ENCODE data around the gene ARHGEF28. TPM values are rescaled to one million over a fixed set of nuclear protein-coding genes. Genes with fewer than 3 reads are reported as not detected.

The ARHGEF28 gene
- total and polyA plus RNA-seq, 10 of the 15 experiments (the other 5 are each of a cell fraction or from before 2014, with no cell fraction given), result 0.10 to 0.72 (median 0.22) TPM; not detected in 2

DNA sequence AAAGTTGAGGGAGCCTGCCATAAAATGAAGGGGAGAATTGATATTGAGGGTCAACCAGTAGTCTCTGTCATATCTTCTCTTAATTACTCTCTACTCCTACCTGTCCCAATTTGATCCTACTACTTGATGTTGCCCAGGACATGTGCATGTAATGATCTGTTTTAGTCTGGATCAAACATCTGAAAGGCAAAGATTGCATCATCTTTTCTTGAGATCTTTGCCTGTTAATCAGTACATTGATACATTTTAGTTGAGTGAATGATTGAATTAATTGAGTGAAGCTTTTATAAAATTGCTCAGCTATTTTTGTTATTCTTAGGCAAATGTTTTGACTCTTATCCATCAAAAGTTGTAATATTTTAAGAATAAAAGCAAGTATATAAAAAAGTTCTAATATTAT lies 21.7 kb downstream of the ARHGEF28 start:
- no peak overlapping the region for H3K9ac ChIP-seq (ENCODE audit: control insufficient read depth, insufficient read depth, low read length)
- BruUV-seq (replicated peaks), result no TSS peak
- no peaks in the 10 kb centered on the region for H3K9me3 ChIP-seq (replicated peaks; ENCODE audit: control insufficient read depth, insufficient read depth, low read length)
- TF ChIP-seq REST (IDR thresholded peaks at IDR 0.05; ENCODE audit: low read depth, low read length), result no peak
- TF ChIP-seq CBFB (IDR thresholded peaks at IDR 0.05; ENCODE audit: low read depth), result no peak
- no peak for TF ChIP-seq SMAD5 (IDR thresholded peaks at IDR 0.05; ENCODE audit: low read depth)
- TF ChIP-seq MTA3 (IDR thresholded peaks at IDR 0.05; ENCODE audit: borderline replicate concordance, low read length), result no peak
- TF ChIP-seq KDM1A (IDR thresholded peaks at IDR 0.05; ENCODE audit: borderline replicate concordance), result no peak
- no peak for TF ChIP-seq CHD2 (IDR thresholded peaks at IDR 0.05; ENCODE audit: borderline replicate concordance, low read depth, low read length)
- H3K4me3 ChIP-seq, result no peak overlapping the region
- H3K79me2 ChIP-seq (ENCODE audit: control insufficient read depth, insufficient read depth, low read length), result no peaks in the 10 kb centered on the region
- intact Hi-C loops (cut with micrococcal nuclease; ENCODE audit: unreplicated experiment) (no loop called here), in situ Hi-C loops (cut with MboI) (no loop called here)
- H3K4me2 ChIP-seq (ENCODE audit: control insufficient read depth, insufficient read depth), result no peak overlapping the region
- ChIA-PET CTCF (no interaction called here), RAD21 (ENCODE audit: unreplicated experiment) (interaction anchor here (1.1 to 1.4 kb wide), 2 partner anchors 15 to 31 kb away, joined by 3 to 4 read pairs; no protein-coding TSS in a partner anchor), SMC1A (ENCODE audit: uncharacterized antibody, unreplicated experiment) (interaction anchor here (1.4 kb wide), 1 partner anchor 10 kb away, joined by 4 read pairs; no protein-coding TSS in a partner anchor), POLR2A (no interaction called here)
- no peaks in the 10 kb centered on the region for H4K20me1 ChIP-seq (ENCODE audit: control insufficient read depth, insufficient read depth)
- H3K4me1 ChIP-seq (ENCODE audit: control insufficient read depth, insufficient read depth, low read length), result no peaks in the 10 kb centered on the region
- DNase-seq (ENCODE audit: low read depth, low spot score), result no peak
- H3K36me3 ChIP-seq (ENCODE audit: control insufficient read depth in 2 of 2, insufficient read depth in 2 of 2, low read length in 1 of 2), result no peaks in the 10 kb centered on the region
- H2AFZ ChIP-seq (ENCODE audit: control insufficient read depth, low read depth, low read length), result no peak overlapping the region
- ATAC-seq, result no peak
- H3K27me3 ChIP-seq (replicated peaks in 1 of 2; ENCODE audit: control insufficient read depth in 2 of 2, insufficient read depth in 2 of 2, low read length in 1 of 2), result no peaks in the 10 kb centered on the region; a peak in 1 of 4 replicates
- no peak for FAIRE-seq
- no peak overlapping the region for H3K27ac ChIP-seq (ENCODE audit: control insufficient read depth, insufficient read depth)

All from GM12878 (cell line).